Activated T-cell treated with anti-CD3 and anti-CD28 coated beads, Interleukin-2, amount 50 U/mL, for 4 hours (primary cell): ENCODE results near the gene TLE7. TPM values are rescaled to one million over a fixed set of nuclear protein-coding genes. Genes with fewer than 3 reads are reported as not detected.

Source experiments
- ATAC-seq, 2 donors: fragments of 200-7000 bp; cut with Tn5 transposase; one replicate each; pipeline ENCODE4 v1.10.0; 2021
- DNase-seq: peaks from one replicate; pipeline ENCODE4 v3.0.0-alpha.2; 2020
- H3K27me3 Mint-ChIP-seq: one replicate; pipeline ENCODE4 v1.8.0; 2021; ENCODE audit warnings: low read depth, mixed read lengths
- H3K36me3 Mint-ChIP-seq: one replicate; pipeline ENCODE4 v1.8.0; 2022; ENCODE audit warnings: mixed read lengths; ENCODE audit not compliant: insufficient read depth
- H3K4me1 Mint-ChIP-seq: one replicate; pipeline ENCODE4 v1.8.0; 2021; ENCODE audit warnings: low read depth, mixed read lengths
- H3K4me3 Mint-ChIP-seq: one replicate; pipeline ENCODE4 v1.8.0; 2021; ENCODE audit warnings: mild to moderate bottlenecking, moderate library complexity, mixed read lengths
- H3K9me3 Mint-ChIP-seq: one replicate; pipeline ENCODE4 v1.8.0; 2021; ENCODE audit warnings: mixed read lengths
- total RNA-seq, 3 donors: library from RNA; stranded (reverse); gene quantifications; one replicate each; pipeline ENCODE4 v1.2.1, GENCODE V29; 2021

The TLE7 gene
- total RNA-seq, 3 donors from 2014 or later = not detected

DNA sequence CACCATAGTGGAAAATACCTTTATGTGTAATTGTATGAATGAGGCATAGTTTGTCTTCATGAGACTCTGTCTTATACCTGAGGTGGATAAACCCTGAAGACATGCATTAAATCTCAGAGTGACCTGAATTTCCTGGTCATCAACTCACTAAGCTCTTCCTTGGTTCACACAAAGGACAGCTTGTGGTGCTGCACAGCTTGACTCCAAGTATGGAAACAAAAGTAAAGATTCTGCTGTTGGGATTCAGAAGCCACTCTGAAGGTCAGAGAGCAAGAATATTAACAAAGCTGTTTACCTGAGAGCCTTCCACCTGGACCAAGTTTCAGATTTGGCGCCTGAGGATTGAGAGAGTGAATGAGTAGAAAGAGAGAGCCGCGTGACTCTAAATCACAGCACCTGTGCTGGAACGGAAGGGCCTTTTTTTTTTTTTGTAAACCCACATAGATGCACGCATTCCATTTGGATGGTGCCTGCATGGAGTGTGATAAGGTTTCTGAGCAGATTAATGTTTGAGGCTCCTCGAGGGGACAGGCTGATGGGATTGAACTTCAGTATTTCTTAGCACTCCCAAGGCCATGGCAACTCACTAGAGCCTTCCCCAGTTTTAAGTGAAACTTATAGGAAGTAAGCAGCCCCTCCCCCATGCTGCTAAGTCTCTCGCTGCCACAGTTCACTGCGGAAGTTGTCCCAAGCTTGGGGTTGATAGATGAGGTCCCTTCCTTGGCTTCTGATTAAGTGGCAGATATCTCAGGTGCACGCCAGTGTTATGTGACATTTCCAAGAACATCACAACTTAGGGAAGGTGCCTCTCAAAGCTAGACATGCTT is 54.6 kb downstream of the TLE7 start:
- Mint-ChIP-seq H3K36me3 (no peaks in the 10 kb centered on the region), H3K27me3 (peaks cover 22% of the 10 kb centered on the region), H3K4me1 (peaks cover 1% of the 10 kb centered on the region), H3K9me3 (no peaks in the 10 kb centered on the region), H3K4me3 (no peak overlapping the region)
- DNase-seq (no peak), ATAC-seq (no peak)

DNA sequence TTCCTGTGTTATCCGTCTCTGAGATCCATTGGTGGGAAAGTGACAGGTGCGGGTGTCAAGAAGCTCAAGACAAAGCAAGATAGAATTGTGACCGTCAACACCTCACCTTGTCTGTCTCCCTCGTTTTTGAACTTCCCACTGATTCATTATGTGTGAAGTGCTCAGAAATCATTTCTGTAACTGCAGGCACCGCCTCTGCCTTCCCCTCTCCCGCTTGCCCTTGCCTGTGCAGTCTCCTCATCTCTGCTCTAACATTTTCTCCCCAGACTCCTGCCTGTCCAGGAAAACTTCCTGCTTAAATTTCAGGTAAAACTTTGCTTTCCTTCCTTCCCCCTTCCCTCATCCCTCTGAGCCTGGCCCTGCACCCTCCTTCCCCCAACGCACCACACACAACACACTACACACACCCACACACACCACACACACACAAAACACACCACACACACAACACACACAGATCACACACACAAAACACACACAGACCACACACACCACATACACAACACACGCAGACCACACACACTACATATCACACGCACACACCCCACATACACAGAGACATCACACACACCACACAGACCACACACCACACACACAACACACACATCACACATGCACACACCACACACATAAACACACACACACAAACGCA is 57.7 kb downstream of the TLE7 start:
- Mint-ChIP-seq H3K4me1 (peaks cover 1% of the 10 kb centered on the region), H3K4me3 (no peak overlapping the region), H3K27me3 (peaks cover 16% of the 10 kb centered on the region), H3K36me3 (no peaks in the 10 kb centered on the region), H3K9me3 (no peaks in the 10 kb centered on the region)
- DNase-seq (no peak), ATAC-seq (no peak)

DNA sequence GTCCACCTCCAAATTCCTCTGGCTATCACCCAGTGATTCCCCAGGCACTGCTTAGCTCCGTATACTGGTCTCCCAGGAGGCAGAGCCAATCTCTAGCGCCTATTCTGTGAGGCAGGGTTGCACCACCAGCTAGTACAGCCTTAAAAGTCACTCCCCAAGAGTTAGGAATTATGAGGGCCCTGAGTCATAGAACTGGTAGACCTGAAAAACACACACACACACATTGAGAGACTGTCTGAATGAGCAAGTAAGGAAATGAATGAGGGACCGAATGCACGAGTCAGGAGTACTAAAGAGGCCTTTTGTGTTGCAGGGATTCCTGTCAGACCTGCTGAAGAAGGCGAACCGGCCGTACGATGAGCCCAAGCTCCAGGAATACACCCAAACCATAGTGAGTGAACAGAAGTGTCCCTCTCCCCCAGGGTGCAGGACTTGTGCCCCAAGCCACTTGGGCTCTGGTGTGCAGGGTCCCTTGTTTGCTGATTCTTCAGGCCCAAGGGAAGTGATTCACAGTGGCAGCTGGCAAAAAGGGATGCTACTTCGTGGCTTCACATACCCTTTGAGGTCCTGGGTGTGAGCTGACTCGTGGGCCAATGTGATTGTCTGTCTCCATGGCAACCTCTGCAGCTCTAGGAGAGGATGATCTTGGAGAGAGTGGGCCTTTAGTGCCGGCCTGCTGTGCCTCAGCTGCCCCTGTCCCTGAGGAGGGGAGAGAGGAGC is 58.6 kb downstream of the TLE7 start:
- Mint-ChIP-seq H3K27me3 (peaks cover 18% of the 10 kb centered on the region), H3K9me3 (no peaks in the 10 kb centered on the region), H3K4me3 (no peak overlapping the region), H3K4me1 (peaks cover 1% of the 10 kb centered on the region), H3K36me3 (no peaks in the 10 kb centered on the region)
- ATAC-seq (peak; percentile 40 to 43), DNase-seq (no peak)

DNA sequence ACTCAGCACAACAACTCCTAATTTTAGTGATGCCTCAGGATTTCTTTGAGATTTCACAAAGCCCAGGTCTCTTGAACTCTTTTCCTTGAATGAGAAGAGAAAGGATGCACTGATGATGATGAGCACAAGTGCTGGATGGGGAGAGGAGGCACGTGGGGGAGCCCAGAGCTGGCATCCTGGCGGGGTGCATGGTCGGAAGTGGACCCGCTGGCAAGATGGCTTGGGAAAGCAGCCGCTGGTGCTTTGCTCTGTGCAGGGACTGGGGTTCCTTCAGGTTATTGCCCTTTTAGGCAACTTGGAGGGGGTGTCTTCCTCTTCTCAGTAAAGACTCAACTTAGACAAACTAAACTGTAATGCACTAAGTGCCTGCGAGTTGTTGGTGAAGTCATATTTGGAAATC is 61.0 kb downstream of the TLE7 start:
- H3K4me3 Mint-ChIP-seq = no peak overlapping the region
- no peaks in the 10 kb centered on the region for H3K36me3 Mint-ChIP-seq
- peaks cover 17% of the 10 kb centered on the region for H3K27me3 Mint-ChIP-seq
- no peaks in the 10 kb centered on the region for H3K9me3 Mint-ChIP-seq
- no peak for ATAC-seq
- DNase-seq = no peak
- no peaks in the 10 kb centered on the region for H3K4me1 Mint-ChIP-seq

Other genes with a start within 250 kb of the TLE7 start
- not detected for gene HYDIN, start 211.3 kb downstream of the TLE7 start, total RNA-seq
- 10 to 100 TPM; 19.4 to 25.8 (median 24.3) TPM for gene CMTR2, start 152.7 kb downstream of the TLE7 start, total RNA-seq
- not detected for gene CALB2, start 83.3 kb downstream of the TLE7 start, total RNA-seq
- 1 to 10 TPM; 5.8 to 8.6 (median 8.4) TPM for gene ZNF23, start 20.2 kb upstream of the TLE7 start, total RNA-seq
- 1 to 10 TPM; 1.2 to 2.9 (median 2.2) TPM for gene ZNF19, start 47.3 kb upstream of the TLE7 start, total RNA-seq
- gene CHST4, start 84.4 kb upstream of the TLE7 start, total RNA-seq = under 1 TPM in 1 of 3 donors, not detected in 2; 0.16 TPM
- under 1 TPM; 0.45 to 0.54 (median 0.48) TPM for gene TAT, start 135.0 kb upstream of the TLE7 start, total RNA-seq
- gene MARVELD3, start 184.1 kb upstream of the TLE7 start, total RNA-seq = under 1 TPM in 2 of 3 donors, not detected in 1; 0.05 to 0.11 TPM